ENCODE results near the gene GPSM3.

The GPSM3 gene

GRCh38 chr6:32156891-32157290 is 35.6 kb downstream of the GPSM3 start:
- Mint-ChIP-seq H3K36me3 (ENCODE audit: low read depth) (peaks cover 26% of the 10 kb centered on the region), H3K4me3 (no peak overlapping the region), H3K9me3 (no peaks in the 10 kb centered on the region), H3K4me1 (ENCODE audit: low read depth) (peaks cover 35% of the 10 kb centered on the region), H3K27me3 (peaks cover 4% of the 10 kb centered on the region), H3K27ac (no peak overlapping the region)

DNA sequence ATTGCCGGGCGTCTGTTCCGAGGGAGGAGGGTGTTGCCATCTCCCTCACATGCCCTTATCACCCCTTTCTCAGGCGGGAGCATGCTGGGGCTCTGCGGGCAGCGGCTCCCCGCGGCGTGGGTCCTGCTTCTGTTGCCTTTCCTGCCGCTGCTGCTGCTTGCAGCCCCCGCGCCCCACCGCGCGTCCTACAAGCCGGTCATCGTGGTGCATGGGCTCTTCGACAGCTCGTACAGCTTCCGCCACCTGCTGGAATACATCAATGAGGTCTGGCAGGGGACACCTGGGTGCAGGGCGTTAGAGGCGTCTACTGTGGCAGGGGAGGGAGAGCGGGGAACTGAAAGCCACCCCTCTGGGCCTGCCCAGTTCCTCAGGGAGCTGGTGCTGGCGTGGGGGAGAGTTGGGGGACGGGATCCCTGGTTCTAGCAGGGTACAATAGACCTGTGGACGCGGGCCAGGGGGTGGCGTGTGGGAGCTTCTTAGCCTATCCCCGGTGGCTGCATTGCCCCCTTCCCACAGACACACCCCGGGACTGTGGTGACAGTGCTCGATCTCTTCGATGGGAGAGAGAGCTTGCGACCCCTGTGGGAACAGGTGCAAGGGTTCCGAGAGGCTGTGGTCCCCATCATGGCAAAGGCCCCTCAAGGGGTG is 37.8 kb downstream of the GPSM3 start:
- H3K4me3 Mint-ChIP-seq, result peak overlapping the region; percentile 95
- peaks cover 26% of the 10 kb centered on the region for H3K36me3 Mint-ChIP-seq (ENCODE audit: low read depth)
- H3K4me1 Mint-ChIP-seq (ENCODE audit: low read depth), result peaks cover 49% of the 10 kb centered on the region
- H3K27me3 Mint-ChIP-seq, result peaks cover 16% of the 10 kb centered on the region
- no peaks in the 10 kb centered on the region for H3K9me3 Mint-ChIP-seq
- peak overlapping the region; percentile 91 for H3K27ac Mint-ChIP-seq

- Mint-ChIP-seq H3K27ac (peak within 1 kb of the TSS; percentile 91), H3K36me3 (ENCODE audit: low read depth) (peaks cover 20% of the 10 kb centered on the region), H3K27me3 (peaks cover 20% of the 10 kb centered on the region), H3K4me1 (ENCODE audit: low read depth) (peaks cover 54% of the 10 kb centered on the region), H3K4me3 (peak within 1 kb of the TSS; percentile 95), H3K9me3 (no peaks in the 10 kb centered on the region)
Observed at GRCh38 chr6:32153564-32154513, 38.6 kb downstream of the GPSM3 start, which contains the start of gene PPT2. Gene PPT2 (plus strand): TSS chr6:32154141. CDS start chr6:32154595, 454 bp downstream.

GRCh38 chr6:32152769-32153563 is 39.5 kb downstream of the GPSM3 start:
- Mint-ChIP-seq H3K36me3 (ENCODE audit: low read depth) (peaks cover 12% of the 10 kb centered on the region), H3K9me3 (no peaks in the 10 kb centered on the region), H3K27ac (peak overlapping the region; percentile 91), H3K27me3 (peaks cover 27% of the 10 kb centered on the region), H3K4me3 (peak overlapping the region; percentile 95), H3K4me1 (ENCODE audit: low read depth) (peaks cover 62% of the 10 kb centered on the region)

- peak within 1 kb of the TSS; percentile 95 for H3K4me3 Mint-ChIP-seq
- peaks cover 65% of the 10 kb centered on the region for H3K4me1 Mint-ChIP-seq (ENCODE audit: low read depth)
- H3K27me3 Mint-ChIP-seq, result peaks cover 29% of the 10 kb centered on the region
- H3K9me3 Mint-ChIP-seq, result no peaks in the 10 kb centered on the region
- peak within 1 kb of the TSS; percentile 91 for H3K27ac Mint-ChIP-seq
- peaks cover 6% of the 10 kb centered on the region for H3K36me3 Mint-ChIP-seq (ENCODE audit: low read depth)
Observed at GRCh38 chr6:32151863-32152768, 40.3 kb downstream of the GPSM3 start, which contains the start of gene PRRT1. Gene PRRT1 (minus strand): TSS chr6:32151939. CDS start chr6:32151827, 112 bp downstream.

GRCh38 chr6:32151181-32151862 is 41.1 kb downstream of the GPSM3 start:
- Mint-ChIP-seq H3K9me3 (no peaks in the 10 kb centered on the region), H3K36me3 (ENCODE audit: low read depth) (peaks cover 6% of the 10 kb centered on the region), H3K4me1 (ENCODE audit: low read depth) (peaks cover 65% of the 10 kb centered on the region), H3K27me3 (peaks cover 35% of the 10 kb centered on the region), H3K27ac (peak overlapping the region; percentile 22), H3K4me3 (peak overlapping the region; percentile 29)

DNA sequence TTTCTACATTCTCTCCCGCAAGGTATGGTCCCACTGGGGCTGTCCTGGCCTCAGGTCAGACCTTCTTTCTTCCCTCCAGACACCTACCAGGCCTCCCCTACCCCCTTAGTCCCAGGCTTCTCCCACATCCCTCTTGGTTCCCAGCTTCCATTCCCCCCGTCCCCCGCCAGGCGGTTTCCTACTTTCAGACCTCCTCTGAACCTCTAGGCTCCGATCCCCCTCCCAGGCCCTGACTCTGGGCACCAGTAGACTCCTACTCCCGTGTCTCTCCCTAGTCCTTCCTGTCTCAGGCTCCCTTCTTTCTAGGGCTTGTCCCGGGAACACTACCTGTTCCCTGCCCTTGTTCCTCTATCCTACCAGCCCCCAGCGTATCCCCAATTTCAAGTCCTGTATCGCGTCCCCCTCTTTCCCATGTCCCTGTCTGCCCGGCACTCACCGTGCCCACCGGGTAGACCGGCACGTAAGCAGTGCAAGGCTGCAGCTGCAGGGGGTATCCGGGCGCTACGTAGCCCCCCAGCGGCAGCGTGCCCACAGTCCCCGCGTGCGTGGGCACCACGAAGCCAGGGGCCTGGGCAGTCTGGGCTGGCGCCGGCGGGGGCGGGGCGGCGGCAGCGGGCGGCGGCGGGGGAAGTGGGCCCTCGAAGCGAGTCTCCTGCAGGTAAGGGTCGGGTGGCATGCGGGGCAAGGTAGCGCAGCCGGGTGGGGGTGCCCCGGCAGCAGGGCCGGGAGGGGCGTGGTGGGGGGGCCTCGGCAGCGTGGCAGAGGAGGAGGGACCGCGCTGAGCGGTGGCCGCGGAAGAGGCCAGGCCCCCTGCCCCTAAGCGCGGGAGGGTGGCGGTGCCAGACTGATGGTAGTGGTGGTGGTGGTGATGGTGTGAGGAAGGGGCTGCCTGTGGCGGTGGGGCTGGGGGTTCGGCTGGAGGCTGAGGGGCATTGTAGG is 42.2 kb downstream of the GPSM3 start:
- Mint-ChIP-seq H3K27ac (no peak overlapping the region), H3K36me3 (ENCODE audit: low read depth) (peaks cover under 1% of the 10 kb centered on the region), H3K9me3 (no peaks in the 10 kb centered on the region), H3K4me1 (ENCODE audit: low read depth) (peaks cover 58% of the 10 kb centered on the region), H3K27me3 (peaks cover 36% of the 10 kb centered on the region), H3K4me3 (no peak overlapping the region)

- Mint-ChIP-seq H3K9me3 (no peaks in the 10 kb centered on the region), H3K4me3 (peak overlapping the region; percentile 77), H3K36me3 (ENCODE audit: low read depth) (no peaks in the 10 kb centered on the region), H3K27me3 (peaks cover 36% of the 10 kb centered on the region), H3K4me1 (ENCODE audit: low read depth) (peaks cover 48% of the 10 kb centered on the region), H3K27ac (no peak overlapping the region)
Observed at GRCh38 chr6:32149092-32149755, 43.2 kb downstream of the GPSM3 start.

DNA sequence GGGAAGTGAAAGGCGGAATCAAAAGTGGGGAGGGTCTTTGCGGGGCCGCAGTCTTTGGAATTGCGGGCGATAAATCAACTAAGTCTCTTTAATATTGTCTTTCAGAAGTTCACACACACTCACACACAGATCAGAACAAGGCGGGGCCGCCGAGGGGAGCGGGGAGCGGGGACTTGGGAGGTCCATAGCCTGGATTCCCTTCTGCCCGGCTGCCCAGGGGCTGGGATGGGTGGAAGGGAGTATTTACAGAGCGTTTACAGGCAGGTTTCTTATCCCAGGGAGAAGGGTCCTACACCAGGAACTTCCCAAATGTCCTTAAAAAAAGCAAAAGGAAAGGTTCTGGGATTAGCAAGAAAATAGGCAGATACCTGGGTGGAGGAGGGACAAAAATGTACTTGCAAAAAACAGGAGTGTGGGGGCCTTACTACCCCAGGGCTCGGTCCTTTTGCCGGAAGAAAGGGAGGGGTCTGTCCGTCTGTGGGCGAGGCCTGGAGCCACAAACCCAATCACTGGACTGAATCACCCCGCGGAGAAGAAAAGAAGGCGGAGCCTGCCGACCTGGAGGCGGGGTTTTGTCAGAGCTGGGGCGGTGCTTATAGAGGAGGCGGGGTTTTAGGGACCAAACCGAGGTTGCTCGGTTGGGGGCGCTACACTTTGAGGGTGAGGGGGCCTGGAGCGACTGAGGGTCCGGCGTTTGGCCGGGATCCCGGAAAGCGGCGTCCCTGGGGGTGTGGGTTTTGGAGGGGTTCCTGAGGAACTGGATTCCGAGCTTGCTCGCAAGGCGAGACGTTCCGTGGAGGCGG is 44.0 kb downstream of the GPSM3 start:
- peaks cover 36% of the 10 kb centered on the region for H3K27me3 Mint-ChIP-seq
- peaks cover 46% of the 10 kb centered on the region for H3K4me1 Mint-ChIP-seq (ENCODE audit: low read depth)
- no peaks in the 10 kb centered on the region for H3K36me3 Mint-ChIP-seq (ENCODE audit: low read depth)
- no peak overlapping the region for H3K27ac Mint-ChIP-seq
- H3K4me3 Mint-ChIP-seq, result peak overlapping the region; percentile 77
- H3K9me3 Mint-ChIP-seq, result no peaks in the 10 kb centered on the region

- Mint-ChIP-seq H3K9me3 (no peaks in the 10 kb centered on the region), H3K27ac (no peak overlapping the region), H3K4me3 (no peak overlapping the region), H3K27me3 (peaks cover 31% of the 10 kb centered on the region), H3K4me1 (ENCODE audit: low read depth) (peaks cover 37% of the 10 kb centered on the region), H3K36me3 (ENCODE audit: low read depth) (no peaks in the 10 kb centered on the region)
Observed at GRCh38 chr6:32147401-32148132, 44.9 kb downstream of the GPSM3 start.

GRCh38 chr6:32146687-32147086 is 45.8 kb downstream of the GPSM3 start:
- H3K9me3 Mint-ChIP-seq, result no peaks in the 10 kb centered on the region
- H3K4me1 Mint-ChIP-seq (ENCODE audit: low read depth), result peaks cover 30% of the 10 kb centered on the region
- H3K27me3 Mint-ChIP-seq, result peaks cover 31% of the 10 kb centered on the region
- no peak overlapping the region for H3K4me3 Mint-ChIP-seq
- H3K27ac Mint-ChIP-seq, result no peak overlapping the region
- no peaks in the 10 kb centered on the region for H3K36me3 Mint-ChIP-seq (ENCODE audit: low read depth)

Measured in stimulated activated naive CD8-positive, alpha-beta T cell treated with anti-CD3 and anti-CD28 coated beads, Interleukin-15, Interleukin-2, amounts not matched to agents 100 ng/mL and 50 ng/mL, for 24 hours (primary cell).